NCI-H82 (cell line): ENCODE results near the gene ACTR5.

Experiments used
- DNase-seq: peaks from one replicate; lab custom pipeline; 2025; lab: John Stamatoyannopoulos, UW

The ACTR5 gene

GRCh38 chr20:38728911-38729642 lies 19.2 kb upstream of the ACTR5 start:
- DNase-seq: peak; percentile 90

GRCh38 chr20:38729767-38730166 lies 18.5 kb upstream of the ACTR5 start:
- peak; percentile 36 for DNase-seq

GRCh38 chr20:38730167-38730988 lies 17.9 kb upstream of the ACTR5 start:
- peak; percentile 49 for DNase-seq

- DNase-seq: peak; percentile 96
These were observed 17.1 kb upstream of the ACTR5 start for GRCh38 chr20:38730989-38731737.

GRCh38 chr20:38731738-38732113 lies 16.5 kb upstream of the ACTR5 start:
- DNase-seq: no peak

GRCh38 chr20:38732981-38733380 lies 15.3 kb upstream of the ACTR5 start:
- no peak for DNase-seq

- DNase-seq: peak; percentile 22
These were observed 13.1 kb upstream of the ACTR5 start for GRCh38 chr20:38735172-38735571.

- DNase-seq: no peak
These were observed 10.4 kb upstream of the ACTR5 start for GRCh38 chr20:38737887-38738286.

- DNase-seq: no peak
These were observed 2.5 kb upstream of the ACTR5 start for GRCh38 chr20:38745757-38746156.

- peak; percentile 66 for DNase-seq
These were observed 664 bp upstream of the ACTR5 start for GRCh38 chr20:38747495-38748096.

GRCh38 chr20:38748861-38749149 lies 545 bp downstream of the ACTR5 start:
- no peak for DNase-seq

GRCh38 chr20:38751360-38751976 lies 3.2 kb downstream of the ACTR5 start:
- peak; percentile 41 for DNase-seq

- DNase-seq: no peak
These were observed 3.8 kb downstream of the ACTR5 start for GRCh38 chr20:38752029-38752428.

- DNase-seq: no peak
These were observed 6.7 kb downstream of the ACTR5 start for GRCh38 chr20:38754924-38755323.

GRCh38 chr20:38755324-38755910 lies 7.2 kb downstream of the ACTR5 start:
- DNase-seq: peak; percentile 42

- no peak for DNase-seq
These were observed 9.0 kb downstream of the ACTR5 start for GRCh38 chr20:38757145-38757775.

GRCh38 chr20:38759106-38759505 lies 10.8 kb downstream of the ACTR5 start:
- DNase-seq: no peak

GRCh38 chr20:38760978-38761377 lies 12.7 kb downstream of the ACTR5 start:
- no peak for DNase-seq

GRCh38 chr20:38762174-38762573 lies 13.9 kb downstream of the ACTR5 start:
- DNase-seq: no peak

- DNase-seq: no peak
These were observed 15.4 kb downstream of the ACTR5 start for GRCh38 chr20:38763616-38764015.
